ENCODE measurements around the gene TTC7B. TPM values are rescaled to one million over a fixed set of nuclear protein-coding genes. Genes with fewer than 3 reads are reported as not detected.
A peak's percentile ranks its signal among the peaks of the same experiment; 100 is the strongest.

The TTC7B gene
- total RNA-seq, 1 donor from 2014 or later = 83.1 TPM

DNA sequence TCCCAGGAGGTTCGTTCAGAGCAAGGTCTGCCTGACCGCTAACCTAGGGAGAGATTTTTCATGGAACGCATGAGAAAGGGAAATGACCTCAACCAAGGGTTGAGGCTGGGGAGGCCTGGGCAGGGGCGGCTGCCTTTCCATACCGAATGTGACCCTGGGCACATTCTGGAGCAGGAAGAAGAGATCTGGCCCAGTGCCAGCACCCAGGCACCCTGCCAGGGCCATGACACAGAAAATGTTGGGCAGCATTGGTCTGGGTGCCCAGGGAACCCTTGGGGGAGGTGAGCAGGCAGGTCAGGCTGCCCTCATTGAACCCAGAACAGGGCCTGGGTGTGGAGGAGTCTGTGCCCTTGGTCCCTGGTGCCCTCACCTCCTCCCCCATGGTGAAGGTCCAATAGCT lies 312.6 kb downstream of the TTC7B start:
- peaks cover 6% of the 10 kb centered on the region for H3K9me3 Mint-ChIP-seq (ENCODE audit: unreplicated experiment)
- DNase-seq = no peak
- peaks cover 11% of the 10 kb centered on the region for H3K27me3 Mint-ChIP-seq (ENCODE audit: unreplicated experiment)
- H3K4me3 Mint-ChIP-seq (ENCODE audit: unreplicated experiment) = no peak overlapping the region
- H3K4me1 Mint-ChIP-seq (ENCODE audit: low read depth, unreplicated experiment) = peaks cover 5% of the 10 kb centered on the region
- H3K27ac Mint-ChIP-seq (ENCODE audit: unreplicated experiment) = no peak overlapping the region
- TF ChIP-seq, protein P1, sequence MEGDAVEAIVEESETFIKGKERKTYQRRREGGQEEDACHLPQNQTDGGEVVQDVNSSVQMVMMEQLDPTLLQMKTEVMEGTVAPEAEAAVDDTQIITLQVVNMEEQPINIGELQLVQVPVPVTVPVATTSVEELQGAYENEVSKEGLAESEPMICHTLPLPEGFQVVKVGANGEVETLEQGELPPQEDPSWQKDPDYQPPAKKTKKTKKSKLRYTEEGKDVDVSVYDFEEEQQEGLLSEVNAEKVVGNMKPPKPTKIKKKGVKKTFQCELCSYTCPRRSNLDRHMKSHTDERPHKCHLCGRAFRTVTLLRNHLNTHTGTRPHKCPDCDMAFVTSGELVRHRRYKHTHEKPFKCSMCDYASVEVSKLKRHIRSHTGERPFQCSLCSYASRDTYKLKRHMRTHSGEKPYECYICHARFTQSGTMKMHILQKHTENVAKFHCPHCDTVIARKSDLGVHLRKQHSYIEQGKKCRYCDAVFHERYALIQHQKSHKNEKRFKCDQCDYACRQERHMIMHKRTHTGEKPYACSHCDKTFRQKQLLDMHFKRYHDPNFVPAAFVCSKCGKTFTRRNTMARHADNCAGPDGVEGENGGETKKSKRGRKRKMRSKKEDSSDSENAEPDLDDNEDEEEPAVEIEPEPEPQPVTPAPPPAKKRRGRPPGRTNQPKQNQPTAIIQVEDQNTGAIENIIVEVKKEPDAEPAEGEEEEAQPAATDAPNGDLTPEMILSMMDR (IDR thresholded peaks at IDR 0.05; ENCODE audit: partially characterized antibody, unreplicated experiment) = no peak
- H3K36me3 Mint-ChIP-seq (ENCODE audit: unreplicated experiment) = peaks cover 5% of the 10 kb centered on the region

DNA sequence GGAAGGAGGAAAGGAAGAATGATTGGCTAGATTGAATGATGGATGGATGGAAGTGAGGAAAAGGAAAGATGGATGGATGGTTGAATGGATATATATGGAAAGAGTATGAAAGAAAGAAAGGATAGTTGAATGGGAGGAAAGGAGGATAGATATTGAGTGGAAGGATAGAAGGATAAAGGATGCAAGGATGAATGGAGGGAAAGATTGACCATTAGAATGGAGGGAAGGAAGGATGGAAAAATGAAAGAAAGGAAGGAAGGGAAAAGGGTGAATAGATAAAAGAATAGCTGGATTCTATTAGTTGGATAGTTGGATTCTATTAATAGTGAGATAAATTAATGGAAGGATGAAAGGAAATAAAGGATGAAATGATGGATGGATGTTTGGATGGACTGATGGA lies 313.5 kb downstream of the TTC7B start:
- TF ChIP-seq, protein P1 (IDR thresholded peaks at IDR 0.05; ENCODE audit: partially characterized antibody, unreplicated experiment) = no peak
- DNase-seq = no peak
- H3K4me3 Mint-ChIP-seq (ENCODE audit: unreplicated experiment) = peak overlapping the region; percentile 22
- peaks cover 5% of the 10 kb centered on the region for H3K4me1 Mint-ChIP-seq (ENCODE audit: low read depth, unreplicated experiment)
- peaks cover 10% of the 10 kb centered on the region for H3K9me3 Mint-ChIP-seq (ENCODE audit: unreplicated experiment)
- H3K27me3 Mint-ChIP-seq (ENCODE audit: unreplicated experiment) = peaks cover 11% of the 10 kb centered on the region
- peaks cover 5% of the 10 kb centered on the region for H3K36me3 Mint-ChIP-seq (ENCODE audit: unreplicated experiment)
- peak overlapping the region; percentile 53 for H3K27ac Mint-ChIP-seq (ENCODE audit: unreplicated experiment)

DNA sequence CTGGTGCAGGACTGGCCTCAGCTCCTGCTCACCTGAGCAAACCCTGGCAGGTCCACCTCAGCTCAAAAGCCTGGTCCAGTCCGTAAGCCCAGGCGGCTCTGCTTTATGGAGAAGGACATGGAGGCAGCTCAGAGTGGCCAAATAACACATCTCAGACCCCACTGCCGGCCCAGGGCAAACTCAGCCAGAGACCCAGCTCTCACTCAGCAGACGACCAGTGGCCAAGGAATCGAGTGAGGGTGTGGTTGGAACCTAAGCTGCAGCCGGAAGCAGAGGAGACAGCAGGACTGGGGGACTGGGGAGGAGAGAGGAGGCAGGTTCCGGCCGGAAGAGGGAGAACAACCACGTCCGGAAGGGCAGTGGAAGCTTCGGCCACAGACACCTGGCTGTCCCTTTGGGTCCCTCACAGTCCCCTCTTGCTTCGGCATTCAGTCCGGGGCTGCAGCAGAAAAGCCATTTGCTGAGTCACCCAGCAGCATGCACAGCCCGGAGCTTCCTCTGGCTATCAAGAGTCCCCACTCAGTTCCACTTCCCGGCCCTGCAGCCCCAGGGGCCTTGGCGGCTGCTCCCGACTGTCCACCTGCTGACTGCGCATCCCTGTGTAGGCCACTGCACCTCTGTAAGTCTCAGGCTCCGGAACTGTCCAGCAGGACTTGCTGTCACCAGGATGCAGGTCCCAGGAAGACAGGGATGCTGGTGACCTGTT lies 315.4 kb downstream of the TTC7B start:
- Mint-ChIP-seq H3K4me1 (ENCODE audit: low read depth, unreplicated experiment) (peaks cover 5% of the 10 kb centered on the region), H3K36me3 (ENCODE audit: unreplicated experiment) (peaks cover 5% of the 10 kb centered on the region), H3K4me3 (ENCODE audit: unreplicated experiment) (no peak overlapping the region), H3K27ac (ENCODE audit: unreplicated experiment) (no peak overlapping the region), H3K27me3 (ENCODE audit: unreplicated experiment) (peaks cover 11% of the 10 kb centered on the region), H3K9me3 (ENCODE audit: unreplicated experiment) (peaks cover 10% of the 10 kb centered on the region)
- TF ChIP-seq, protein P1 (IDR thresholded peaks at IDR 0.05; ENCODE audit: partially characterized antibody, unreplicated experiment) = no peak
- DNase-seq = no peak

DNA sequence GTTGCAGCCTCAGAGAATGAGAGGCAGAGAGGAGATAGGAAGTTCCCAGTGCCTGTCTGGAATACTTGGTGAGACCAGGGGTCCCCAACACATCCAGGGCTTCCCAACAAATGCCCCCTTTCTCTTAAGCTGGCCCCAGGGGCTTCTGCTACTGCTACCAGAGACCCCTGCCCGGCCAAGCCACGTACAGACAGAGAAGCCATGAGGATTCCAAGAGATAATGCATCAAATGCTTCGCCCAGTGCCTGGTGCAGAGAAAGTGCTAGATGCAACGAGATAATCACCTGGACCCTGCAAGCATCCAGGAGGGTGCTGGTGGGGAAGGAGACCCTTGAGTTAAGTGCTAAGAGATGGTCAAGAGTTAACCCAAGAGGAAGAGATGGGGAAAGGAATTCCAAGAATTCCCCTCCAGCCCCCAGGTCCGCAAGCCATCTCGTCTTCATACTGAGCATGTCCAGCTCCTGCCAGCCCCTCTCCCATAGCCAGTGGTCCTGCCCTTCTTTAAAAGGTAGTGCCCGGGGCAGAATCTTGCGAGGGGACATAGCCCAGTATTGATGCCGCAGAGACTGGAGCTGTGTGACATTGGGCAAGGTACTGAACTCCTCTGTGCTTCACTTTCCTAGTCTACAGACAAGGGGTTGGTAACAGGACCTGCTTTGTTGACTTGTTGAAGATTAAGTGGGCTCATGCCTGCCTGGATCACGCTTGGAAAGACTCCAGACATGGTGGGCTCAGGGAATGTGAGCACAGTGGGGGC lies 316.1 kb downstream of the TTC7B start:
- TF ChIP-seq, protein P1 (IDR thresholded peaks at IDR 0.05; ENCODE audit: partially characterized antibody, unreplicated experiment) = no peak
- no peak overlapping the region for H3K4me3 Mint-ChIP-seq (ENCODE audit: unreplicated experiment)
- H3K36me3 Mint-ChIP-seq (ENCODE audit: unreplicated experiment) = peaks cover 5% of the 10 kb centered on the region
- DNase-seq = no peak
- H3K9me3 Mint-ChIP-seq (ENCODE audit: unreplicated experiment) = peaks cover 10% of the 10 kb centered on the region
- H3K4me1 Mint-ChIP-seq (ENCODE audit: low read depth, unreplicated experiment) = peaks cover 5% of the 10 kb centered on the region
- peak overlapping the region; percentile 50 for H3K27ac Mint-ChIP-seq (ENCODE audit: unreplicated experiment)
- peaks cover 11% of the 10 kb centered on the region for H3K27me3 Mint-ChIP-seq (ENCODE audit: unreplicated experiment)

DNA sequence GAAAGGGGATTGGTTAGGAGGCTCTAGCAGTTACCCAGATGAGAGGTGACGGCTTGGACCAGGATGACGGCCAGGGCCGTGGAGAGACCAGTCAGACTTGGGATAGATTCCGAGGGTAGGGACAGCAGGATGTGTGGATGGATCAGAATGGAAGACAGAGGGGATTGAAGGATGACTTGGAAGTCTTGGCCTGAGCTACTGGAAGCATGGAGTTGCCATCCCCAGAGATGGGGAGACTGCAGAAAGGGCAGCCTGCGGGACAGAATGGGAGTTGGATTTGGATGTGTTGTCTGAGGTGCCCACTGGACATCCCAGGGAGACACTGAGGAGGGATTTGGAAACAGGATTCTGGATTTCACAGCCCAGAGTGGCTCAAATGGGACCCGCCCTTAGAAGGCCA lies 317.1 kb downstream of the TTC7B start:
- Mint-ChIP-seq H3K4me1 (ENCODE audit: low read depth, unreplicated experiment) (peaks cover 5% of the 10 kb centered on the region), H3K27ac (ENCODE audit: unreplicated experiment) (no peak overlapping the region), H3K27me3 (ENCODE audit: unreplicated experiment) (peaks cover 14% of the 10 kb centered on the region), H3K4me3 (ENCODE audit: unreplicated experiment) (no peak overlapping the region), H3K36me3 (ENCODE audit: unreplicated experiment) (peaks cover 5% of the 10 kb centered on the region), H3K9me3 (ENCODE audit: unreplicated experiment) (peaks cover 10% of the 10 kb centered on the region)
- TF ChIP-seq, protein P1 (IDR thresholded peaks at IDR 0.05; ENCODE audit: partially characterized antibody, unreplicated experiment) = no peak
- DNase-seq = no peak
